ENCODE results near the gene GMEB1. TPM values are rescaled to one million over a fixed set of nuclear protein-coding genes. Genes with fewer than 3 reads are reported as not detected.
"Not testable (repeated sequence)": the region's sequence is repeated elsewhere in the genome, so short reads cannot be mapped to it uniquely, and the experiment has no call there.

The GMEB1 gene
- total RNA-seq, 1 donor: 9.1 TPM

DNA sequence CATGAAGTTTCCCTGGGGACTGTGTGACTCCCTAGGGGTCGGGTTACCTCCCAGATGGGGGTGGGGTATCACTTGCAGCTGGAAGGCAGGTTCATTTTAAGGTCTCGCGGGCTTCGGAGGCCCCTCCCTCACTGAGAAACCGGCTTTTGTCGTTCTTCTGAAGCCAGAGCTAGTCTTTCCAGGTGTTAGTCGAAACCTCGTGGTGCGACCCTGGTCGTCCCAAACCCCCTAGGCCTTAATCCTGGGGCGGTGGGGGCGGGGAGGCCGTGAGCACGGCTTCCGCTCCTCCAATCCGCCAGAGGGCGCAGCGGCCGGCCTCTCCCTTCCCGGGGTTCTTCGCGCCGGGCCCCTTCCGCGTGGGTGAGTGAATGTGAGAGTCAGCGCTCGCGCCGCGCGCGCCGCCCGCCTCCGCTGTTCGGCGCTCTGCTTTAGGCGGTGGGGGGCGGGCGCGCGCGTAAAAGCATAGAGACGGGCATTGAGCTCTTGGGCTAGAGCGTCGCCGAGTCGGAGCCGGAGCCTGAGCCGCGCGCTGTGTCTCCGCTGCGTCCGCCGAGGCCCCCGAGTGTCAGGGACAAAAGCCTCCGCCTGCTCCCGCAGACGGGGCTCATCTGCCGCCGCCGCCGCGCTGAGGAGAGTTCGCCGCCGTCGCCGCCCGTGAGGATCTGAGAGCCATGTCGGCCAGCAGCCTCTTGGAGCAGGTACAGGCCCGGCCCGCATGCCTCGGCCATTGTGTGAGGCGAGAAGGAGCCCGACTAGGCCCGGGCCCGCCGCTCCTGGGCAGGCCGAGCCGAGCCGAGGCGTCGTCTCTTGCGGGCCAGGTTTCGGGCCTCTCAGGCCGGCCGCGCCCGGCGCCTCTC, 68.1 kb downstream of the GMEB1 start, which contains the start of gene YTHDF2:
TSS of gene YTHDF2 (plus strand) at position 491 of the 857 bp plus-strand sequence. CDS start at position 672, 181 bp downstream.
- DNase-seq (ENCODE audit: low read depth): peak; percentile 97
- H3K4me3 ChIP-seq (ENCODE audit: low read depth, low read length): peak within 1 kb of the TSS; percentile 85
- TF ChIP-seq, protein P1, sequence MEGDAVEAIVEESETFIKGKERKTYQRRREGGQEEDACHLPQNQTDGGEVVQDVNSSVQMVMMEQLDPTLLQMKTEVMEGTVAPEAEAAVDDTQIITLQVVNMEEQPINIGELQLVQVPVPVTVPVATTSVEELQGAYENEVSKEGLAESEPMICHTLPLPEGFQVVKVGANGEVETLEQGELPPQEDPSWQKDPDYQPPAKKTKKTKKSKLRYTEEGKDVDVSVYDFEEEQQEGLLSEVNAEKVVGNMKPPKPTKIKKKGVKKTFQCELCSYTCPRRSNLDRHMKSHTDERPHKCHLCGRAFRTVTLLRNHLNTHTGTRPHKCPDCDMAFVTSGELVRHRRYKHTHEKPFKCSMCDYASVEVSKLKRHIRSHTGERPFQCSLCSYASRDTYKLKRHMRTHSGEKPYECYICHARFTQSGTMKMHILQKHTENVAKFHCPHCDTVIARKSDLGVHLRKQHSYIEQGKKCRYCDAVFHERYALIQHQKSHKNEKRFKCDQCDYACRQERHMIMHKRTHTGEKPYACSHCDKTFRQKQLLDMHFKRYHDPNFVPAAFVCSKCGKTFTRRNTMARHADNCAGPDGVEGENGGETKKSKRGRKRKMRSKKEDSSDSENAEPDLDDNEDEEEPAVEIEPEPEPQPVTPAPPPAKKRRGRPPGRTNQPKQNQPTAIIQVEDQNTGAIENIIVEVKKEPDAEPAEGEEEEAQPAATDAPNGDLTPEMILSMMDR (IDR thresholded peaks at IDR 0.05; ENCODE audit: insufficient read depth, low read depth, low read length): peak; percentile 87

DNA sequence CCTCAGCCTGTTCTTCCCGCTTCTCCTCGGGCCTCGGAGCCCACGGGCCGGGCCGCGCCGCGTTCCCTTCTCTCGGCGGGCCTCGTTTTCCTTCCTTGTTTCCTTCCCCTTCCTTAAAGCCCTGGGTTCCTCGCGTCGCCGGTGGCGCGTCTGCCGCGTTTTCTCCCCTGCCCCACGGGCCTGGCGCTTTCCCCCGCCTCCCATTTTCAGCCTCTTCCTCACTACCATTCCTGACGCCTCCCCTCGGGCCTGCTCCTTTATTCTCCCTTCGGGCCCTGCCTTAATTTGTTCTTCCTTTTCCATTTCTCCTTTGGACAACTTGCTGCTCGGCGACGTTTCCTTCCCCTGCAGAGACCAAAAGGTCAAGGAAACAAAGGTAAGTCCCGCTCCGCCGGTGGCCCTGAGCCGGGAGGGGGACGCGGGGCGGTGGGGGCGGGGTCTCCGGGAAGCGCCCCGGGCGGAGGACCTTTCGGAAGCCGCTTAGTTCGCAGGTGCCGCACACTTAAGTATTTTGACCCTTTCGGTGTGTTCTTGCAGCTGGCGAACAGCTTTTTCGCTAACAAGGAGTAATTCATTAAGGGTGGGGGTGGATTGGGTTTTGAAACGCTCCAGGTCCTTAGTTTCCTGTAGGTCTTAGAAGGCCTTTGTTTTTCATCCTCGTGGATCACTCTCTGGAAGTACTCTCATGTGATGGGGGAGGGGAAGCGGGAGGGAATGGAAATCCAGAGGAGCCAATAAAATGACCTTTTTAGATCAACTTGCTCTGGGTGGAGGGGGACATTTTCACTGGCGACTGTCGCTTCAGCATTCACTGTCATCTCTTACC, 68.9 kb downstream of the GMEB1 start:
- peak; percentile 61 for DNase-seq (ENCODE audit: low read depth)
- peak overlapping the region; percentile 85 for H3K4me3 ChIP-seq (ENCODE audit: low read depth, low read length)
- TF ChIP-seq, protein P1 (IDR thresholded peaks at IDR 0.05; ENCODE audit: insufficient read depth, low read depth, low read length): no peak

DNA sequence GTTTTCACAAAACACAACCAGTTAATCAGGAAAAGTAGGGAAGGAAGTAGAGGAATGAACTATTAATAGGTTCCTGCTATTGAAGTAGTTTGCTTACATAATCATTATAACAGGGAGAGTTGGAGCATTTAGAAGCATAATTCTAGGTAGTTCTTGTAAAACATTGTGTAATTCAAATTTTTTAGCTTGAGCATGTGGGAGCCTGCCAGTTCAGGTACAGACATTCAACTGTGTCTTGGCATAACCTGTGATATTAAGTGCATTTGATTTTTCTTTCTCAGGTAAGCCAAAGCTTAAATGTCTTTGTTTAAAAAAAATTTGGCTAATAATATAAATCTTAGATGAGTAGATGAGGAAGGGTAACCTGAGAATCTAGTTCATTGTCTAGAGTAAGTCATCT, 71.5 kb downstream of the GMEB1 start:
- no peak for DNase-seq (ENCODE audit: low read depth)
- TF ChIP-seq, protein P1 (IDR thresholded peaks at IDR 0.05; ENCODE audit: insufficient read depth, low read depth, low read length): no peak

DNA sequence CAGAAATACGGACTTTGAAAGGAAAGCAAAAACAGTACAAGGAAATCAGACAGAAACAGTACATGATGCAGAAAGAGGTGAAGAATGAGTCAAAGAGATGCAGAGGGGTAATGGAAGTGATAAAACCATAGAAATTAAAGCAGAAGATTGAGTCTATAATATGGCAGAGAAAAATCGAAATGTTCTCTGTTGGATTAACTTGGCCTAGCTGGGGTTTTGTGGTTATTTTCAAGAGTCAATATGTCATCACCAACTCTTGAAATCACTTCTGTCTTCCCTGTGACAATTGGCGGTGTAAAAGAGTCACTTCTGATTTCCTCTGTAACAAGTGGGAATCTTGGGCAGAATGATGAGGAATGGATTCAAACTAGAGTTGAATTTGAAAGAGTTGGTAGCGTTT, 75.6 kb downstream of the GMEB1 start:
- no peak for DNase-seq (ENCODE audit: low read depth)
- H3K4me3 ChIP-seq (ENCODE audit: low read depth, low read length): no peak overlapping the region
- TF ChIP-seq, protein P1 (IDR thresholded peaks at IDR 0.05; ENCODE audit: insufficient read depth, low read depth, low read length): no peak

More for the DNA sequence above, 71.5 kb downstream of the GMEB1 start:
- H3K4me3 ChIP-seq (ENCODE audit: low read depth, low read length): no peak overlapping the region

DNA sequence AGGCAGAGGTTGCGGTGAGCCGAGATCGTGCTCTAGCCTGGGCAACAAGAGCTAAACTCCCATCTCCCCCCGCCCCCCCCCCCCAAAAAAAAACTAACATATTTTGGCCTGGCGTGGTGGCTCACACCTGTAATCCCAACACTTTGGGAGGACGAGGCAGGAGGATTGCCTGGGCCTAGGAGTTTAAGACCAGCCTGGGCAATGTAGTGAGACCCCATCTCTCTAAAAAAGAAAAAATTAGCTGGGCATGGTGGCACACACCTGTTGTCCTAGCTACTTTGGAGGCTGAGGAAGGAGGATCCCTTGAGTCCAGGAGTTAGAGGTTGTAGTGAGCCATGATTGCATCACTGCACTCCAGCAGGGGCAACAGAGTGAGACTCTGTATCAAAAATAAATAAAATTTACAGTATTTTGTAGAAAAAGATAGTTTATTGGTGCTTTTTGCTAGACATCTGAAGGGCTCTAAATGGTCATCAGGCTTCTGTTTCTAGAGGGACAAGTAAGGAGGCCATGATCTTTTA, 77.1 kb downstream of the GMEB1 start:
- DNase-seq (ENCODE audit: low read depth): no peak
- no peak overlapping the region for H3K4me3 ChIP-seq (ENCODE audit: low read depth, low read length)
- TF ChIP-seq, protein P1 (IDR thresholded peaks at IDR 0.05; ENCODE audit: insufficient read depth, low read depth, low read length): no peak

DNA sequence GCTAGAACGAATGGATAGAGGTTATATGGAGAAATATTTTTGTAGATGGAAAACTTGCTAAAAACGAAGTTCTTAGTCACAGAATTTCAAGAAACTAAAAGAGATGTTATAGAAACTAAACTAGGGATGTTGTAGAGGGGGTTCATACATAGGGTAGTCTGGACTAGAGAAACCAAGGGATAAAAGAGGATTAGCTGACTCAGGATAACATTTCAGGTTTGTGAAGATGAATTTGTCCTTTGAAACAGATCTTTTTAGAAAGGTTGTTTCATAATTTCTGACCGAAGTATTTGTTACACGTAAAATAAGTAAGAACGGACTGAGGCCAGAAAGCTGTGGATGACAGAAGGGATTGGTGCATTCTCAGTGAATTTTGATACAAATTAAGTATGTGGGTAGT, 81.7 kb downstream of the GMEB1 start:
- H3K4me3 ChIP-seq (ENCODE audit: low read depth, low read length): no peak overlapping the region
- DNase-seq (ENCODE audit: low read depth): peak; percentile 13
- TF ChIP-seq, protein P1 (IDR thresholded peaks at IDR 0.05; ENCODE audit: insufficient read depth, low read depth, low read length): no peak

DNA sequence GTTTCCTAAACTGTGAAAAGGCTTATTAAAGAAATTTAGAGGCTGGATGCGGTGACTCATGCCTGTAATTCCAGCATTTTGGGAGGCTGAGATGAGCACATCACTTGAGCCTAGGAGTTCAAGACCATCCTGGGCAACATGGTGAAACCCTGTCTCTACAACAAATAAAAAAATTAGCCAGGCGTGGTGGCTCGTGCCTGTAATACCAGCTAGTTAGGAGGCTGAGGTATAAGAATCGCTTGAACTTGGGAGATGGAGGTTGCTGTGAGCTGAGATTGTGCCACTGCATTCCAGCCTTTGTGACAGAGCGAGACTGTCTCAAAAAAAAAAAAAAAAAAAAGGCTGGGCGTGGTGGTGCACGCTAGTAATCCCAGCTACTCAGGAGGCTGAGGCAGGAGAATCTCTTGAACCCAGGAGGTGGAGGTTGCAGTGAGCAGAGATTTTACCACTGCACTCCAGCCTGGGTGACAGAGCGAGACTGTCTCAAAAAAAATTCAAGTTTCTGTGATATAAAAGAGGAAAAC, 82.2 kb downstream of the GMEB1 start:
- H3K4me3 ChIP-seq (ENCODE audit: low read depth, low read length); DNase-seq (ENCODE audit: low read depth): not testable (repeated sequence)
